Glomerular endothelial cell (primary cell): ENCODE measurements around the gene ATF2. TPM values are rescaled to one million over a fixed set of nuclear protein-coding genes. Genes with fewer than 3 reads are reported as not detected.

Experiments used
- DNase-seq: peaks from one replicate; pipeline ENCODE4 v3.0.0-alpha.2; 2011; ENCODE audit warnings: low read depth, low spot score; ENCODE audit errors: extremely low read depth
- total RNA-seq: library from RNA; depleted of rRNA; stranded (reverse); fragments of >200 nt; gene quantifications from 2 replicates; pipeline ENCODE4 v1.2.3, GENCODE V29; 2015

ATF2 gene
- total RNA-seq, 1 donor from 2014 or later: 47.4 TPM

GRCh38 chr2:175030380-175031271 lies 137.4 kb downstream of the ATF2 start:
- no peak for DNase-seq

- DNase-seq: no peak
Measured at GRCh38 chr2:175027755-175028154, 140.2 kb downstream of the ATF2 start.

- no peak for DNase-seq
Measured at GRCh38 chr2:175026385-175026784, 141.6 kb downstream of the ATF2 start.

- DNase-seq: no peak
Measured at GRCh38 chr2:175025946-175026345, 142.1 kb downstream of the ATF2 start.

- no peak for DNase-seq
Measured at GRCh38 chr2:175025233-175025632, 142.8 kb downstream of the ATF2 start.

GRCh38 chr2:175022923-175023322 lies 145.1 kb downstream of the ATF2 start:
- DNase-seq: no peak

Other genes starting within 250 kb of the ATF2 start
- 19.3 and 25.1 TPM in 2 replicates for gene CHN1, start 162.8 kb downstream of the ATF2 start, total RNA-seq
- 159 and 163 TPM in 2 replicates for gene ATP5MC3, start 13.5 kb upstream of the ATF2 start, total RNA-seq